ENCODE data around the gene FBXL4.

FBXL4 gene

DNA sequence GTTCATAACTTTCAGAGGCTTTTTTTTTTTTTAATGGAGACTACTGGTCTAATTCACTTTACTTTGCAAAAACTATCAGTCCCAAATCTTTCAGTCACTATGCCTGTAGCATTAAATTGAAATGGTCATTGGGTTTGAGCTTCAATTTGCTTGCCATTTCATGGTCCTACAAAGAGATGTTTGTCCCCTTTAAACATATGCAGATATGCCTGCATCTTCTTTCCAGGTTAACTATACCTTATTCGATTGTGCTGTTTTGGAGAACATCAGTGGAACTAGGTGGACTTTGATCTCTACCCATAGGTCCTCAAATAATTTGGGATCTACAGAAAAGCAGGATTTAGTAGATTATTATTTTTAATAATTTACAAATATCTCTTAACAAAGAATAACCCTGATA, 108.8 kb downstream of the FBXL4 start:
- Histone ChIP-seq H3K4me3 (no peak overlapping the region), H3K36me3 (no peaks in the 10 kb centered on the region), H3K27me3 (peaks cover 10 to 88% of the 10 kb centered on the region in 2 donors), H3K9me3 (no peaks in the 10 kb centered on the region), H3K4me1 (peaks cover 0 to 38% (median 22%) of the 10 kb centered on the region in 4 donors), H3K27ac (no peak overlapping the region)
- no peak for DNase-seq
- no peak for TF ChIP-seq CTCF (IDR thresholded peaks at IDR 0.05)
- intact Hi-C loops (cut with DNase I; ENCODE audit: low total_unique reads), result no loop called here

DNA sequence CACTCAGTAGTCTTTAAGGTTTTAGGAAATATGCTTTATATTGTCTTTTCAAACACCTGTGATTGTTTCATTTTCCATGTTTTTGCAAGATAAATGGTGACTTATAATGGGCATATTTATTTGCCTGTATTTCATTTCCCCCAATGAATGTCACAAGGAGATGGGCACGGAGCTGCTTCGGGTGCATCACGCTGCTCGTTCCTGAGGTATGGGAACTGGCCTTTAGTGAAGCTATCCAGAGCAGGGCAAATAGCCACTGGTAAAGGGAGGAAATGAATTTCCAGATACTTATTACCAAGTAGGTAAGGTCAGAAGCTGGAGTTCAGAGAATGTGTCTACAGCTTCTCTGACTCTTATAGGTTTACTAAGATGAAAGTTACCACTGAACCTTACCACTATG, 109.7 kb downstream of the FBXL4 start:
- peaks cover 0 to 38% (median 21%) of the 10 kb centered on the region in 4 donors for H3K4me1 ChIP-seq
- no peak for TF ChIP-seq CTCF (IDR thresholded peaks at IDR 0.05)
- intact Hi-C loops (cut with DNase I; ENCODE audit: low total_unique reads), result no loop called here
- H3K27ac ChIP-seq, result no peak overlapping the region
- no peaks in the 10 kb centered on the region for H3K36me3 ChIP-seq
- H3K27me3 ChIP-seq, result peaks cover 10 to 78% of the 10 kb centered on the region in 2 donors
- H3K9me3 ChIP-seq, result no peaks in the 10 kb centered on the region
- DNase-seq, result no peak
- no peak overlapping the region for H3K4me3 ChIP-seq

- H3K4me1 ChIP-seq, result peaks cover 0 to 38% (median 29%) of the 10 kb centered on the region in 4 donors
- no peak for DNase-seq
- no peak for TF ChIP-seq CTCF (IDR thresholded peaks at IDR 0.05)
- no peaks in the 10 kb centered on the region for H3K36me3 ChIP-seq
- H3K4me3 ChIP-seq, result no peak overlapping the region
- H3K9me3 ChIP-seq, result no peaks in the 10 kb centered on the region
- H3K27ac ChIP-seq, result no peak overlapping the region
- H3K27me3 ChIP-seq, result peaks cover 7 to 76% of the 10 kb centered on the region in 2 donors
- intact Hi-C loops (cut with DNase I; ENCODE audit: low total_unique reads), result no loop called here
Measured at GRCh38 chr6:98836962-98837944, 110.5 kb downstream of the FBXL4 start.

GRCh38 chr6:98836025-98836961, 111.5 kb downstream of the FBXL4 start:
- Histone ChIP-seq H3K4me1 (peaks cover 0 to 48% (median 39%) of the 10 kb centered on the region in 4 donors), H3K4me3 (peak overlapping the region in 1 of 2 donors; percentile 68), H3K36me3 (no peaks in the 10 kb centered on the region), H3K9me3 (no peaks in the 10 kb centered on the region), H3K27ac (no peak overlapping the region), H3K27me3 (peaks cover 7 to 78% of the 10 kb centered on the region in 2 donors)
- DNase-seq, result no peak
- intact Hi-C loops (cut with DNase I; ENCODE audit: low total_unique reads), result no loop called here
- no peak for TF ChIP-seq CTCF (IDR thresholded peaks at IDR 0.05)

- Histone ChIP-seq H3K36me3 (no peaks in the 10 kb centered on the region), H3K9me3 (no peaks in the 10 kb centered on the region), H3K4me1 (peaks cover 0 to 52% (median 43%) of the 10 kb centered on the region in 4 donors), H3K27me3 (peaks cover 7 to 78% of the 10 kb centered on the region in 2 donors), H3K4me3 (peak overlapping the region; percentile 56 to 68), H3K27ac (no peak overlapping the region)
- no peak for DNase-seq
- no peak for TF ChIP-seq CTCF (IDR thresholded peaks at IDR 0.05)
- intact Hi-C loops (cut with DNase I; ENCODE audit: low total_unique reads), result no loop called here
Measured at GRCh38 chr6:98835149-98836024, 112.4 kb downstream of the FBXL4 start.
